ENCODE data around the gene RAB11FIP5.

DNA sequence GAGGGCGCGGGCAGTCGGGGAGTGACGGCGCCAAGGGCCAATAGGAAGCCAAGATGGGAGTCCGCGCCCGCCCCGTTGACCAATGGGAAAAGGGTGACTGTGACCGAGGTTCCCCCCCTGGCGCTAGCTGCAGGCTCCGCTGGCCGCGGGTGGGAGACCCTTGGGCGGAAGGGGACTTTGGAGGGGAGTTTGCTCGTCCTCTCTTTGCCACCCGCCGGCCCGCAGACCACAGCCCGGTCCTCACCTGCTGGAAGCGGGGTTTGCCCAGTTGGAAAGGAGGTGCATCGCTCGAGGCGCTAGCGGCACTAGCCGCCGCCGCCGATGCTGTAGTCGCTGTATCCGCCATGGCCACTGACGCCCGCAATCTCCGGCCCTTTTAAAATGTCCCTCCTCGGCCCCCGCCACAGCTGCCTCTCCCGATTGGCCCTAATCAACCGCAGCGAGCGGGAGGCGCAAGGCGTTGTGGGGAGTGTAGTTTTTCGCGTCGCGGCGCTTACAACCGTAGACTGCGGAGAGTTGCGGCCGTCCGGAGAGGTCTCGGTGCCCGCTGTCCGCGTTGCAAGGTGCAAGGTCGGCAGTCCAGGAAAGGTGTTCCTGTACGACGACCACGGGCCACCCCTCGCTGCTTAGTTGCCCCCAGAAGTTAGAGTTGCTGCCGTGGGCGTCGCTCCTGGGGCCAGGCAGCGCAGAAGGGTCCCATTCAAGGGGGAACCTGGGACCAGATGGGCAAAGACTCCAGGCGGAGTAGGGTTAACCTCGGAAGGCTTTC, 41.2 kb downstream of the RAB11FIP5 start, which contains the start of gene SFXN5:
- TF ChIP-seq, protein P1, sequence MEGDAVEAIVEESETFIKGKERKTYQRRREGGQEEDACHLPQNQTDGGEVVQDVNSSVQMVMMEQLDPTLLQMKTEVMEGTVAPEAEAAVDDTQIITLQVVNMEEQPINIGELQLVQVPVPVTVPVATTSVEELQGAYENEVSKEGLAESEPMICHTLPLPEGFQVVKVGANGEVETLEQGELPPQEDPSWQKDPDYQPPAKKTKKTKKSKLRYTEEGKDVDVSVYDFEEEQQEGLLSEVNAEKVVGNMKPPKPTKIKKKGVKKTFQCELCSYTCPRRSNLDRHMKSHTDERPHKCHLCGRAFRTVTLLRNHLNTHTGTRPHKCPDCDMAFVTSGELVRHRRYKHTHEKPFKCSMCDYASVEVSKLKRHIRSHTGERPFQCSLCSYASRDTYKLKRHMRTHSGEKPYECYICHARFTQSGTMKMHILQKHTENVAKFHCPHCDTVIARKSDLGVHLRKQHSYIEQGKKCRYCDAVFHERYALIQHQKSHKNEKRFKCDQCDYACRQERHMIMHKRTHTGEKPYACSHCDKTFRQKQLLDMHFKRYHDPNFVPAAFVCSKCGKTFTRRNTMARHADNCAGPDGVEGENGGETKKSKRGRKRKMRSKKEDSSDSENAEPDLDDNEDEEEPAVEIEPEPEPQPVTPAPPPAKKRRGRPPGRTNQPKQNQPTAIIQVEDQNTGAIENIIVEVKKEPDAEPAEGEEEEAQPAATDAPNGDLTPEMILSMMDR (conservative IDR thresholded peaks at IDR 0.05; ENCODE audit: low read depth, low read length), result no peak; the same call in 1 of the 2 replicates
- TF ChIP-seq EZH2 (IDR thresholded peaks at IDR 0.05; ENCODE audit: borderline replicate concordance, low read depth, low read length, poor library complexity, severe bottlenecking), result no peak
